ENCODE measurements around the gene PRSS50.

PRSS50 gene

DNA sequence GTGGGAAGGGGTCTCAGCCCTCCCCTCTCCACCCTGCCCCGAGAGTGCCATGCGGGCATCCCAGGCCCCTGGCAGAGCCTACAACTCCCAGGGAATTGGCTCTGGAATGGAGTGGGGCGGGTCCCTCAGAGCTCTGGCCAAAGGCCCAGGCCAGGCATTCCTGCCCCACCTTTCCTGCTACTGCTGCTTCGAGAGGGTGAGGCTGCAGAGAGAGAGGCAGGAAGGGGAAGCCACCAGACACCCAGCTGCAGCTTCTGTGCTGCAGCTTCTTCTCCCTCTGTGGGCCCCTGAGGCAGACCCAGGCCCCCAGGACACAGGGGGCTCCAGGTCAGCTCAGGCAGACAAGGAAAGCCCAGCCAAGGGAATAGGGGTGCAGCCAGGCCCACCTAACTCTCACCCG lies 26.9 kb downstream of the PRSS50 start:
- DNase-seq, result no peak

DNA sequence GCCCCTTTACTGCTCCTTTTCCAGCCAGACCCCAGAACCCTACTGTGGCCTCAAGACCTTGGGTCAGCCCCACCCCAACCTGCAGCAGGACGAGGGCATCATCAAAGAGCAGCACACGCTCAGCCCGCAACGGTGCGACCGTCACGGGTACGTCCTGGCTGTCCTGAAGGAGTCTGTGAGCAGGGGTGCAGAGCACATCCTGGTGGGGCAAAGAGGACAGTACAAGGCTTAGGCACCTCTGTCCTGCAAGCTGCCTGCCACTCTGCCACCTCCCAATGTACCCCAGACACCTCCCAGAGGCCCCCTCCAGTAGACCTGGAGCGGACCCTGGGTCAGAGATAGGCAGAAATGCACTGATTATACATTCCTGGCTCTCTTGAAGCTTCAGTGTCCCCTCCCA lies 32.2 kb downstream of the PRSS50 start:
- DNase-seq, result no peak

DNA sequence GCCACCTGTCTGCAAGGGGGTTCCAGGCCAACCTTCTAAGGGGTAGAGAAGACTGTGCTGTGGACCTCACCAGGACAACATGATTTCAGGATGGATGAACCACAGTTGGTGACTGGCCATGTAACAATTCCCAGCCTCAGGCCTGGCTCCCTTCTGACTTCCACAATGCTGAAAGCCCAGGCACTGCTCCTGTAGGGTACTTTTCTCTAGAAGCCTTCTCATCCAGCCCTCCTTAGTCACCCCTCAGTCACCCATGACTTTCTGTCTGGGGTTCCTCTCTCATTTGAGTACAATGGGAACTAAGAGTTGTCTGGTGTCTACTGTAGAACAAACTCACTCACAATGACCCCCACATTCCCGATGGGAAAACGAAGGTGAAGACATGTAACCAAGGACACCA lies 32.8 kb downstream of the PRSS50 start:
- no peak for DNase-seq

DNA sequence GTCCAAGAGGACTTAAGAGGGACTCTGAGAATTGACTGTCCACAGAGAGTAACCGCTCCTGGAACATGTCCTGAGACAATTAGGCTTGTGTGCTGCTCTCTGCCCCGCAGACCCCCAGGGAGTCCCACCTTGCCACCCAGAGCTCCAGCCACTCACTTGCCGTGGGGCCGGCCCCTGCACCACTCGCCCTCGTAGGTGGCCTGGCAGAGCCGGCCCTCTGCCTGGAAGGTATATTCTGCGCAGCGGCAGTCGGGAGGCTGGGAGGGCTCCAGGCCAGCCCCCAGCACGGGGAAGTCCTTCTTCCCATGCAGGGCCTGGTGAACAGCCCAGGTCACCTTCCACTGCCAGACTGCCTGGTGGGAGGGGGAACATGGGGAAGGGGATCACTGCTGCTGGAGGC lies 34.7 kb downstream of the PRSS50 start:
- no peak for DNase-seq

DNA sequence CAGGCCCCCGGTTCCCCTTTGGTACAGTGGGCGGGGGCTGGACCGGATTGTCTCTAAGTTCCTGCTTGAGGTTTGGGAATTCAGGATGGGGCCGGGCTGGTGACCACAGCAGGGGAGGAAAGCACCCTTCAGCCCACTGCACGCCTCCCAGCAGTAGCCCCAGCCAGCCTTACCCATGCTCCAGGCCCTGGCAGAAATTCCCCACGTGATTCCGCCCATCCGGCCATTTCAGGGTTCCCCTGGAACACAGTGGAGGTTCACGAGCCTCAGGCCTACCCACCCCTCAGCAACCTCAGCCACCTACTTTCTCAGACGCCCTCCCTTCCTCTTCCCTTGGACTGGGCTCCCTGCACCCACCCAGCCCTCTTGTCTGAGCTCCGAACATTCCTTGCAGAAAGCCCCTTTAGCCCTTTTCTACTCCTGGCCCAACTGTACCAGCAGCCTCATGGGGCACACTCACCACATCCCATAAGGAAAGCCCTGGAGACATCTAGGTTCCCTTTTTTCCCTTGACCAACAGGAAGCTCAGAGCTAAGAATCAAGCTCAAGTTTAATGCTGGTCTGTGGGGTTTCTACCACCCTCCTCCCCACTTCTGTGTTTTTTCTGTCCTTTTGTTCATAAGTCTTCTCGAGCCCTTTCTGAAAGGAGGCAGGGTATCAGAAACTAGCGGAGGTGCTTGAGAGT lies 35.7 kb downstream of the PRSS50 start:
- no peak for DNase-seq

DNA sequence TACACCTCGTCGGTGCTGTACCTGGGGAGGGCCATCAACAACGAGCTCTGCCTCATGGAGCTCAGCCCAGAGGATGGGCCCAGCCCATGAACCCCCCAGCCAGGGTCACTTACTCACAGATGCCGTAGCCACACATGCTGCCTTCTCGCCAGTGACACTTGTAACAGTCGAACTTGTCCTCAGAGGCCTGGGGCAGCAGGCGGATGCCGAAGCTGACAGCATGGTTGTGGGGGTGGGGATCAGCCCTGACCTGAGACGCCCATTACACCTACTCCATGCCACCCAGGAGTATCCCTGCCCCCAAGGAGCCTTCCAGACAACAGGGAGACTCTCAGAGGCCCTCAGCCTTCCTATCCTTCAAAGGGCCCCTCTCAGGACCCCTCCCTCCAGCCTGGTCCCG lies 36.3 kb downstream of the PRSS50 start:
- no peak for DNase-seq

DNA sequence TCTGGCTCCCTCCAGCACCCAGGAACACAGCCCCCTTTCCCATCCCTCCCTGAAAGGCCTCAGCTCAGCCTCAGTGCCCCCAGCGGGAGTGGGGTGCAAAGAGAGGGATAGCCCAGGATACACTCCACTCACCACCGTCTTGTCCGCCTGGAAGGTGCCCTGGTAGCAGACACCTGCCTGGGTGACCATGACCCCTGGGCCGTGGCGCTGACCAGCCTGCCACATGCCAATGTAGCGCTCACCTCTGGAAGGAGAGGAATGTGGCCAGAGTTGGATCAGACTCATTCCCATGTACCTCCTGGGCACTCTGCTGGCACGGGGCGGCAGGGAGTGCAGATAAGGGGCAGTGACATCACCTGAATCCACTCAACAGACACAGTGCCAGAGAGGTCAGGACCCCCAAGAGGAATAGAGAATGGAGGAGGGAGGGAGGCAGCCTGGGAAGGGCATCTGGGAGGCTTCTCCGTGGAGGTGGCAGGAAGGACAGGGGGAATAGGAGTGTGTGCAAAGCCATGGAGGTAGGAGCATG lies 37.3 kb downstream of the PRSS50 start:
- no peak for DNase-seq

DNA sequence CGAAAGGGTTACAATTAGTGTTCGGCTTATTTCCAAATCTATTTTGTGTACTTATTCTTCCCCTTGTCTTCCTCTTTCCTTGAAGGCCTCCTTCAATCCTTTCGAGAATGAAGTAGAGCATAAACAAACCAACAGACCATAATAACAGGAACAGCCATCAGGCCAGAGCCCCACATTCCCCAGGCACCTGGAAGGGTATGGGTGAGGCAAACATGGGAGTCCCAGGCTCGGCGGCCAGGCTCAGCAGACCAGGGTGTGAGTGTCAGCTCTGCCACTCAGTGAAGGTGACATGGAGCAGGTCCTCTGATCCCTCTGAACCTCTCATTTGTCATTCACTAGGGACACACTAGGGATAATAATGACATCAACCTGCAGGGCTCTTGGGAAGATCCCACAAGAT lies 38.0 kb downstream of the PRSS50 start:
- no peak for DNase-seq

DNA sequence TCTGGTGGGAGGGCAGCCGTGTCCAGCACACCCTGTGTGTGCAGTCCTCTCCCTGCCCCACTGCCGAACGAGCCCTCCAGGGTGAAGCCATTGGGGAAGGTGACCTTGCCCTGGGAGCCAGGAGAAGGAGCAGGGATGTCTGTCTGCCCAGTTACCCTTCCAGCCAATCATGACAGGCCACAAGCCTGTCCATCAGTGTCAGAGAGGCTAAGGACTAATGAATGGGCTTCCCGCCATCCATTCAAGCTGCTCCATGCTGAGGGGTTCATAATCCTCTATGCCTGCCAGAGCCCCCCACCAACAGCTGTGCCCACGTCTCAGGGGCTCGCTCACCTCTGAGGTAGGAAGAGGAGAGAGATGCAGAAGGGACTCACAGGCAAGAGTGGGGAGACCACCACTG lies 39.4 kb downstream of the PRSS50 start:
- no peak for DNase-seq

DNA sequence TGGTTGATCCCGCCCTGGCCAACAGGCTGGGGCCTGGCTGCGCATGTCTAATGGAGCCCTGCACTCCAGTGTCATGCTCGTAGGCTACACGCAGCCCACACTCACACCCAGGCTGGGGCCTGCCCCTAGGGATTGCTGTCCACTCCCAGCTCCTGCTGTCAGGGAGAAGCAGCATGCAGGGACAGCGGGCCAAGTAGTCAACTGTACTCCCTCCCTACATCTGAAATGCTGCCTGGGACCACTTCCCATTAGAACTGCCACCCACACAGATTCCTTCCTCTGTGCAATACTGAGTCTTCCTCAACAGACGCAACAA lies 40.3 kb downstream of the PRSS50 start:
- DNase-seq, result no peak

DNA sequence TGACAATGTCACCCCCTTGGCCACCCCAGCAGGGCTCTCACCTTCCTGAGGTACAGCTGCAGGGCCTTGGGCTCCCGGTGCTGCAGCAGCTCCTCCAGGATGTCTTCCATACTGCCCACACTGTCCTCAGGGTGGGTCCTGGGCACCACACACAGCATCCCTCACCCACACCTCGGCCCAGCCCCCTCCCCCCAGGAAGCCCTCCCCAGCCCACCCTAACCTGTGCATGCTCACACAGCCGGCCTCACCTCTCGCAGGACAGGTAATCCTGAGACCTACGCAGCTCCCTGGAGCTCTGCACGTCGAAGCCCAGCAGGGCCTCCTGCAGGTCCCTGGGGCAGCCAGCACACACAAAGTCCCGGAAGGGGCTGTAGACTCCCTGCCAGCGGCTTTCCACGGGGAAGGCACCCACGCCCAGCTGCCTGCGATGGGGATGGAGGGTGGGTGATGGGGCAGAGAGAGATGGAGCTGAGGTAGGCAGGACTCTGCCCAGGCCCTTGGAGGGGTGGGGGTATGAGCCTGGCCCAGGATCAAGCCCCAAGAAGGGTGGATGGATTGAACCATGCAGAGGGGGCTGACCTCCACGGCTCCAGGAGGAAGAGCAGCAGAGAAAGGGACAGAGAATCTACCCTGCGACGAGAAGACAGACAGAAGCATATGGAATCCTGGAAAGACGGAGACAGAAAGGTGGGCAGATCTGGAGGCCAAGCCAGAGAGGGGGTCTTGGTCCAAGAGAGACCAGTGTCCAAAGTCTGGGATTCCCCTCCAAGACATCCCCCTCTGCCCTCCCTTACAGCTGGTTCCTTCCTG lies 40.9 kb downstream of the PRSS50 start:
- no peak for DNase-seq

DNA sequence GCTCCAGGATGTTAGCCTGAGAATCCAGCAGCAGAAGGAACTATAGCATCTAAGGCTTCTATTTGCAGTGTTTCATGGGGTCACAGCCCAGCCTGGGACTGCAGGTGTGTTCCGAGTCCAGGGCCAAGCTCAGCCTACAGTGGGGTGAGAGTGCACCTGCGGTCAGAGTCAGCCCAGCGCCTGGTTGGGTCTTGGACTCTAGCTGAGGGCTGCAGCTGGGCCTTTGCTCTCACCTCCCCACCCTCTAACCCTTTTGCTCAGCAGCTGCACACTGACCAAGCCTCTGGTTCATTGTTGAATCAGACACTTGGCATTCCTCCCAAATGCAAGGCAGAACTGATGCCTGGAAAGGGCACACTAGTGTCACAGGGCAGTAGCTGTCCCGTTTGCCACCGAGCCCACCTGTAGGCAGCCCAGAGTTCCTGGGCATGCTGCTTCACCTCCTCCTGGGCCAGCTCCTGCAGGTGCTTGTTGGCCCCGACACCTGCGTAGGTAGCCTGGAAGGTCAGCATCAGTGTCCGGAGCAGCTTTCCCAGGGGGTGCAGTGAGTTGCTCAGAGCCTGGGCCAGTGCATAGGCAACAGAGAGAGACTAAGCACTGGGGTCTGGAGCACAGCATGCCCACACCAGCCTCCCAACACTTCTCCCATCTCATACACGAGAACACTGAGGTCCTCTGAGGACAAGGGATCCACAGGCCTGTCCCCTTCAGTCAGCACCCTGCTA lies 41.7 kb downstream of the PRSS50 start:
- DNase-seq, result no peak

DNA sequence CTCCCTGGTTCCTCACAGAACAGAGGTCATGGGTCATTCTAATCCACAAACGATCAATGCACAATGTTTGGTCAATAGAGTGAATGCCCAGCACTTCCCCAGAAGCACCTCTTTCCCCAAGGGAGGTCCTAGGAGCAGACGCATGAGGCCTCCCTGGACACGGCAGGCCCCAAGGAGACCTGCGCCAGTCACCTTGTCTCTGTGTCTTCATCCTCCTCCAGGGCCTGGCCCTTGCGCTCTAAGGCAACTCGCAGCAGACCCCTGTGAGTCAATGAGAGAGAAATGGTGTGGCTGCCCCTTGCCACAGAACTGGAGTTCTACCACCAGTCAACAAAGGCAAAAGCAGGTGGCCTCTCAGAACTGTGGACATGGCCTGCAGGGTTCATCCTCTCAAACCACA lies 42.2 kb downstream of the PRSS50 start:
- no peak for DNase-seq

DNA sequence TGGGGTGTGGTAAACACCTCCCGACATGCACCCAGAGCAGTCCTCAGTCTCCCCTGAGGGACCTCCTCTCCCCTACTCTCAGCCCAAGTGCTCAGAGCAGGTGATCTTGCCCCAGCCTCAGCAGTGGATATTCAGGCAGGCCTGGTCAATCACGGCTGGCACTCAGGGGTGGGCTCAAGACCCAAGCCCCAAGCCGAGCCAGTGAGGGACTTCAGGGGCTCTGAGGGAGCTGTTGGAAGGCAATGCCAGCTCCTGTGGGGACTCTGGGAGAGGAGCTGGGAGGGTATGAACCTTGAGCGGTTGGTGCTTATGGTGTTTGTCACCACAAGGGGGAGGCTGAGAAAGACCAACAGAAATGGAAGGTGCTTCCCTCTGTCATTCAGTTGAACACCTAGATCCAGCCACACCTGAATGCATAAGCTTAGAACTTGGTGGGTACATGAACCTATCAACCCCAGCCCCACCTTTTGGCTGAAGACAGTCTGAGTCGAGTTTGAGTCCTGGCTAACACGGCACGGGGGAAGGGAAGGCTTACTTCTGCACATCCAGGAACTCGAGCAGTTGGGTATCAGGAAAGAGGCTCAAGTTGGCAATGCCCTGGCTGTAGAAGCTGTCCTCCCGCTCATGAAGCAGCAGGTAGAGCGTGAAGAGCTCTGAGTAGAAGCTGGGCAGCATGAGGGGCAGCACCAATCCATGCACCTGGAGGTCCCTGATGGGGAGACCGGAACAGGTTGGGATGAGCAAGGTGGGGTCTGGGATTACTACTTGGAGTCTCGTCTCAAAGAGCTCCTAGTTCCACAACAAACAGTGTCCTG lies 43.4 kb downstream of the PRSS50 start:
- no peak for DNase-seq

DNA sequence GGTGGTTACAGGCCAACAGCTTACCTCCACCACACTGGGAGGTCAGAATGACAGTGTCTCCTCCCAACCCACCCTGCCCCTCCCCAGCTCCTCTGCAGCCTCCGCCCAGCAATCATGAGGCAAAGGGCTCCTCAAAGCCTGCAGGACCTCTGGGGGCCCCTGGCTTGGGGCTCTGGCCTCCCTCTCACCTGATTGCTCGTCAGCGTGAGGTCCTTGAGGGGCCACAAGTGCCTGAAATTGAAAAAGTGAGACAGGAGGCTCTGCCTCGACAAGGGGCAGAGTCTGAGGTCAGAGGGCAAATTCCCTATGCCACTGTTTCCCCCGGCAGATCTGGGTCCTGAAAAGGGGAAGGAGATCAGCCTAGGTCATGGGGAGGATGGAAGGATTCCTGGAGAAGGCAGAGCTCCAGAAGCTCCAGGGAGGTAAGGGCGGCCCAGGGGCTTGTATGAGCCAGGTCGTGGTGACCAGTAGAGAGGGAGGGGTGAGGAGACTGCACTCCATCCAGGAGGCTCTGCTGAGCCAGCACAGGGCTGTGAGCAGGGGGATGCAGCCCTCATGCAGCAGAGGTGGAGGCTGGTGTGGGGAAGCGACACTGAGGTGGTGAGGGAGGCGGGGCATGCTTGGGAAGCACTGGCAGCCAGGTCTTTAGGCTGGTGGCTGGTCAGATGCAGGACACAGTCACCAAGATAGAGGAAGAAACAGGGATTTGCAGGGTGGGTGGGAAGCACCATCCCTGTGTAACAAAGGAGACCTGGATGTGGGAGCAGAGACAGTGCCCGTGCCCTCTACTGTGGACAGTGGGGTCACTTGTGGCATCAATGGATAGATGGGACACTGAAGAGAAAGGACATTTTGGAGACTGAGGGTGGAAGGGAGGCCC lies 44.3 kb downstream of the PRSS50 start:
- no peak for DNase-seq

DNA sequence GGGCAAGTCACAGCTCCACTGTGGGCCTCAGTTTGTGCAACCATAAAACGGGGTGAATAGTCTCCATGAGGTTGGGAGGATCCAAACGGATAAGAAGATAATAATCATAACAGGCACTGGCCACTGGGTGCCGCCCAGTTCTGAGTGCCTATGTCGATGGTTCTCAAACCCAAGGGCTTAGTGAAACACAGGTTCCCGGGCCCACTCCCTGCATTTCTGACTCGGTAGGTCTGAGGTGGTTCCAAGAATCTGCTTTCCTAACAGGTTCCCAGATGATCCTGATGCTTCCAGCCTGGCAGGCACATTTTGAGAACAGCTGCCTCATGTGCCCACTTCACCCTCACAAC lies 45.3 kb downstream of the PRSS50 start:
- DNase-seq, result no peak

DNA sequence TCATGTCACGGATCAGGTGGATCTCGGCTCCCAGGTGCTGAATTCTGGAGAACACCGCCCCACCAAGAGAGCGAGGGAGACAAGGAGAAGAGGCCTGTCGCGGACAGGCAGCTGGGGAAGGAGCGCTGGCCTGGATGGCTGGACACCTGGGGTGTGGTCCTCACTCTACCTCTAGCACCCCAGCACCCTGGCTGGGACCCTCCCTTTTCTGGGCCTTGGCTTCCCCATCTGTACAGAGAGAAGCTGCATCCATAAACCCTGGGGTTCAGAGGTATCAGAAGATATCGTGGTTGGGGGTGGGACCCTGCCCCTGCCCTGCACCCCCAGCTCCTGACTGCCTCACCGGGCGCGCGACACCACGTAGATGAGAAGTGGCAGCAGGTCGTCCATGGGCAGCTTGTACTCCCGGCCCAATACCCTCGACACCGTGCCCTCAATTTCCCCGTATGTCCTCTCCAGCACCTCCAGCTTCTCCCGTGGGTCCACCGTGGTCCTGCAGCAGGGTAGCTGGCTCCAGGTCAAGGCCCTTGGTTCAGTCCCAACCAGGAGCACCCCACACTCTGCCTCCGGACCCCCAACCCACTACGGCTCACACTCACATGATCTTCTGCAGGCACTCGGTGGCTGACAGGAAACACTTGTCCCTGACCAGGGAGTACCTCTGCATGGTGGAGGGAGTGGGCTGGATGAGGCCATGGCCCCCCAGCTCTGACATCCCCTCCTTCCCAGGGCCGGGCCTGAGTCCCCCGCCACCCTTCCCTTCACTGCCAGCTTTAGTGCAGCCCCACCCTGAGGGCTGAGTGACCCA lies 45.9 kb downstream of the PRSS50 start:
- no peak for DNase-seq

DNA sequence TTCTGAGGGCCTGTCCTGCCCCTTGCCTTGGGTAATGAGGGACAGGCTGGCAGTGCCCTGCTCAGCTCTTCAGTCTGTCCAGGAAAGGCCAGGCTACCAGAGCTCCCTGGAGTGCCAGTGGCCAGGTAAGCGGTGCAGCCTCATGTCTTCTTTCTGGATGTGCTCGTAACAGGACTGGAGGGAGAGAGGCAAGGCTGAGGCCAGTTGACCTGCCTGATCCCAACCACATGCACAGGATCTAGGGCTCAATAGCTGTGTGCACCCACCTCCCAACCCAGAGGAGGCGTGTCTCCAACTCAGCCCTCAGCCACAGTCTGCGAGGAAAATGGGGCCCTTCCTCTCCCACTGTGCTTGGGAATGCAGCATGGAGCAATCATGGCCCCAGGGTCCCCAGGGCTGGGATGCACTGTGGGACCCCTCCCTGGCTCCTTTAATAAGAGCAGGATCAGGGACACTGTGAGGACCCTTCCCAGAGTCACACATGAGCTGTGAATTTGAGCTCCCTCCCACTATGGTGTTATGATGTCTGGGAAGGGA lies 46.7 kb downstream of the PRSS50 start:
- no peak for DNase-seq

DNA sequence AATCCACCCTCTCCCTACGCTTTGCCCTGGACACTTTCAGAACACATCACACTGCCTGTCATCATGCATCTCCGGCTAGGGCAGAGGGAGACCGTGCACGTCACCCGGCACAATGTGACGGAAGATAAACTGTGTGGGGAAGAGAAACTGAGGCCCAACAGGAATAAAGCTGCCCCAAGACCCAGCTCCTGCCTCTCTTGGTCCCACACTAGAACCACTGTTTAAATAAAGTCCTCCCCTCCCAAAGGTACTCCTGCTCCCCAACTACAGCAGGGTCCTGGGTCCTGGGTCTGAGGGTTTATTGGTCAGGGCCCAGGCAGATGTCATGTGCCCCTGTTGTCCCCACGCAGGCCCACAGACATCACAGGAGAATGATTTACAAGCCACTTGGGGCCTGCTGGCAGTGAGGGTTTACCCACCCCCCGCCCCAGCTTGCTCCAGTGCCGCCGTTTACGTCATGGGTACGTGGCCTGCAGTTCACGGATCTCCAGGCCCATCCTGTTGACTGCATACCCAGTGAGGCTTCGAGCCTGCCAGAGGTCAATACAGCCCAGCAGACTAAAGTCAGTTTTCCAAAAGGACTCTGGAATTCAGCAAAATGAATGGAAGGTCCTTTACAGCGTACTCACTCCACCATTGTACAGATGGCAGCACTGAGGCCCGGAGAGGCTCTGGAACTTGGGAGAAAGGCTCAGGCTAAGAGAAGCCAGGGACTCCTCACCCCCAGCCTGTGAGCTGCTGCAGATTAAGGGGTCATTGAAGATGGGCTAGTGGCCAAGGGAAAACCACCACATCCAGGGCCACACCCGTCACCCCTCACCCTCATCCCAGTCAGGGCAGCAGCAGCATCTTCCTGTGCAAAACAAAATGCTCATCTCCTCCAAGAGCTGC lies 47.4 kb downstream of the PRSS50 start:
- DNase-seq, result no peak

All from eye (tissue), 1 donor.